Activated CD4-positive, alpha-beta T cell treated with anti-CD3 and anti-CD28 coated beads for 48 hours (primary cell): ENCODE results near the gene CEP126.

Experiments
- DNase-seq: peaks from one replicate; pipeline ENCODE4 v3.0.0-alpha.2; 2020

The CEP126 gene

DNA sequence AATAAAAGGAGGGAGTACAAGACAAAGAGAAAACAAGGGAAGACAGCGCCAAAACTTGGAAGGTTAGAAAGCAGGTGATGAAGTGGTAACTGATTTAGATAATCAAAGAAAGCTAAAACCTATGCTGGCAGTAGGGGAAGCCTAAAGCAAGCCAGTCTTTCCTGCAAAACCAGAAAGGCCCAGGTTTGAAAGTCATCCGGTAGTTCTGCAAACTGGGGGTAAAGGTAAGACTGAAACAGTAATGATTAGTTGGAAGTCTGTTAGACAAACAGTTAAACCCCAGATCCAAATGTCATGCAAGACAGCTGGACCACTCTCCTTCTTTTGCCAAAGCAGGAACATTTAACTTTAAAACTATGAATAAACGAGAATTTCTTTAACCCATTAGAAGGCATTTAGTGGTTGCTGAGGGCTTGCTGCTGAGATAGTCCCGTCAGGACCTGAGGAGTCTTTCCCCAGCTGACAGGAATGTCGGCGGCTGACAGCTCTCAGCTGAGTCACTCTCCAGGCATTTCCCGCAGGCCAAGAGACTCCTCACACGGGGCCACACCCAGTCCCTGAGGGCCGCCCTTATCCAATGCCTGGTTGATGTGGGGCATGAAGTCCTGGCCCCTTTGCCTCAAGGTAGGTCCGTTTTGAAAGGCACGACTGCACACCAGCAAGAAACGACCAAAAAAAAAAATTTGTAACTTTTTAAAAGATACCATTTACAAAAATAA lies 96.1 kb downstream of the CEP126 start:
- DNase-seq, result no peak

DNA sequence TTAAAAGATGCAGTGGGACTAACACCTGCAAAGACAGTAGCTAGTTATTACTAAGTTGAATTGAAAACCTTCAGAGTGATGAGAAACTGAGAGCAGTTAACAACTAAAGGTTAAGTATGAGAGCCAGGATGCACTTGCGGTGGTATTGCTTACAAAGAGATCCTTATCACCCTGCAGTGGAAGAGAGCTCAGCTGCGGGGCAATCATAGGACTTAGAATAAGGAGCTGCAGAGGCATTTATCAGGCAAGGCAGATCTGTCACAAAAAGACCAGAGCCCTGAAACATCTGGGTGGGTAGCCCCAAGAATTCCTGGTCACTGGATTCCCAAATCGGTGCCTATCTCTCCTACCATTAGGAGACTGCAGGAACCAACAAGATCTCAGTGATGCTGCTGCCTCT lies 98.1 kb downstream of the CEP126 start:
- peak; percentile 5 for DNase-seq

DNA sequence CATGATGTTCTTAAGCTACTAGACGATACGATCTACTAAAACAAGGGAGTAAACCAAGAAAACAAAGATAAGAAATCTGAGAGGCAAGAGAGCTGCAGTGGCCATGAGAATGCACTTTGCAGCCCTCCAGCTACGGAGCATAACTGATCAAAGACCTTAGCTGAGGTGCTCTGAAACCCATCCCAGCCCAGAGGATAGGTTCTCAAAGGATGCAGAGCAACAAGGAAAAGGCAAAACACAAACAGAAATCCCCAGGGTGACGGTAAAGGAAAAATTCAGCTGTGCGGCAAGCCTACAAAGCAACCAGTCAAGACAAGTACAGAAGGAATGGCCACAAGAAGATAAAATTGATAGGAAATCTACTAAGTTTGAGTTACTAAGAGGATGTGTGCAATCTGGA lies 99.9 kb downstream of the CEP126 start:
- no peak for DNase-seq

DNA sequence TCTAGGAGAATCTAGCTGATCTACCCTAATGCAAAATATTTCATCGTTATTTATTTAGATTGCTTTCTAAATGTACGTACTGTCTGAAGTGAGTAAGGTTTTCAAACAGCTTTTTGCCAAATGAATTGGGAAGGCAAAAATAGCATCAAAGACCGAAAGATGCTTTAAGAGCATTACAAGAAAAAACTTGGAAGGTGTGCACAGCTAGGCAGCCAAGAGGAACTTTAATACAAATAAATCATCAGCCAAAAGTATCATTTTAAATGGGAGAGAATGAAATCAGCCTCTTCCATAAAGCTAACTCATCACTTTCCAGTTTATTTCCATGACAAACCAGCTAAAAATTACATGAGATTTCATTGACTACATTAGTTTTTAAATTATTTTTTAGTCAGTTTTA lies 102.2 kb downstream of the CEP126 start:
- no peak for DNase-seq

DNA sequence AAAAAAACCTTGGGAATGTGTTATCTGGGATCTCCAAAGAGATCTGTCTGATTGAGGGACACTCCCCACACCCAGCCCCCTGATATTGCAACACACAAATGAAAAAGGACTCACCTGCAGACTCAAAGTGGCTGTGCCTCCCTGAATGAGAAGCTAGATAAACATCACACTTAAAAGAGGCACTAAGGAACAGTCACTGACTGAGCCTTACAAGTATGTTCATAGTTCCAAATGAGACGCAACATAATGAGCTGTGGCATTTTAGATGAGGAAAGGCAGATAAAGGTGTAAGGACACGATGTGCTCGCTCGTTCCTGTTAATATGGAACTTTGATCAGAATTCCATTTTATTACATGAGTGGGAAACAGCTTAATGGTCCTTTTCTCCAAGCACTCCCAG lies 111.4 kb downstream of the CEP126 start:
- DNase-seq, result no peak

DNA sequence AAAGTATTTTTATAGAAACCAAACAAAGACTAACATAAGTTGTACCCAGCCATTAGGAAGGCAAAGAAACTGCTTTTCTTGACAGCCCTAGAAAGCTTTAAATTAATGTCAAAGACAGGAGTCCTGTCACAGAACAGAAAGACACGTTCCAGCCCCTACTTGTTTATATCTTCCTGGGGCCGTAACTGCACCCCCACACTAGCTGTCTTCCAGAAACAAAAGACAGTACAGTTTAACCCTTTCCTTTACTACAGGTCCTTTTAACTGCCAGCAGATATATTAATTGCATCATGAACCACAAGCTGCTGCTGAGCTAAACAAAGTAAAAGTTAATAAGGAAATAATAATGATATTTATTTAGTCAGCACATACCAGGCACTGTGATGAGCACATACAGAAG lies 112.1 kb downstream of the CEP126 start:
- DNase-seq, result no peak

DNA sequence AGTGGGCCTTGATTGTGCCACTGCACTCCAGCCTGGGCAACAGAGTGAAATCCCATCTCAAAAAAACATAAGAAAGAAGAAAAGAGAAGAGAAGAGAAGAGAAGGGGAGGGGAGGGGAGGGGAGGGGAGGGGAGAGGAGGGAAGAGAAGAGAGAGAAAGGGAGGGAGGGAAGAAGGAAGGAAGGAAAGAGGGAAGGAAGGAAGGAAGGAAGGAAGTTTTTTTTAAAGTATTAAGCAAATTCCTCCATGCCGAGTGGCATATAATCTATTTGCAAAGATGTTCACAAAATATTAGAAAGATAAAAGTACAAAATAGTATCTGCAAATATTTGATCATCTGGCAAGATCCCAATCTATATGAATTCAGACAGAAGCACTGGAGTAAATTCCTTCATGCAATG lies 121.9 kb downstream of the CEP126 start:
- DNase-seq, result no peak

DNA sequence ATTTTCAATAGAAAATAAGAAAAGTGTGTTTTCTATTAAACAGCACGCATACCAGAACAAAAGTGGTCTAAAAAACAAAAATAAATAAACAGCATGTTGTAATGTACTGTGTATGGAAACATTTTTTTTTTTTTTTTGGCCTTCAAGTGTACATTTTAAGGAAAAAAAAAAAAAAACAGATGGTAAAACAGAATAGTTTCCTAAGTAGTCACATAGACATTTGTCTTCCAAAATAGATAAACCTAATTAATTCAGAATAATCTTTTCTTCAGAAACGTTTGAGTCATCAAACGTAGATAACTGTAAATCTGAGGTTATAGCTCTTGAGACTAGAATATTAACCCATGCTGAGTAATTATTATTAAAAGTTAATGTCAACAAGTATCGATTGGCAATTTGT lies 132.0 kb downstream of the CEP126 start:
- DNase-seq, result no peak

DNA sequence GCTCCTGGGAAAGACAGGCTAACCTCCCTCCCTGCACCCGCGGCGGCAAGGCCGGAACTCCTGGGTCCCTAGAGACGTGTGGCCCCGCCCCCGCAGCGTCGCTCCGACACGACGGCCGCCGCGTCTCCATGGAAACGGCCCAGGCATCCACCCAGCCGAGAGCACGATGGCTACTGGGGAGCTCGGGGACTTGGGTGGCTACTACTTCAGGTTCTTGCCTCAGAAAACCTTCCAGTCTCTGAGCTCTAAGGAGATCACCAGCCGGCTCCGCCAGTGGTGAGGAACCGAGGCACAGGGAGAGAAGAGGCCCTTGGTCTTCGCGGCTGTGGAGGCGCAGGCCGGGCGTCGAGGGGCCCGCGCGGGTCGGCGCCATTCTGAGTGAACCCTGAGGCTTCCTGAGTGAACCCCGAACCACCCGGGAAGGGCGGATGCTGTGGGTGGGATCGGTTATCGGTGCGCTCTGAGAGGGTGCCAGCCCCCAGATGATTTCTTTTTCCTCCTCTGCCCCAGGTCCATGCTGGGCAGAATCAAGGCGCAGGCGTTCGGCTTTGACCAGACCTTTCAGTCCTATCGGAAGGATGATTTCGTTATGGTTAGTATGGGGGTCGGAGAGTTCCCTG lies 132.6 kb downstream of the CEP126 start, which contains the start of gene CFAP300:
Gene CFAP300 (plus strand): TSS at position 133 of the 620 bp plus-strand sequence. CDS start 34 bp downstream, at position 167.
- peak; percentile 74 for DNase-seq
